ENCODE results near the gene ETV7.

DNA sequence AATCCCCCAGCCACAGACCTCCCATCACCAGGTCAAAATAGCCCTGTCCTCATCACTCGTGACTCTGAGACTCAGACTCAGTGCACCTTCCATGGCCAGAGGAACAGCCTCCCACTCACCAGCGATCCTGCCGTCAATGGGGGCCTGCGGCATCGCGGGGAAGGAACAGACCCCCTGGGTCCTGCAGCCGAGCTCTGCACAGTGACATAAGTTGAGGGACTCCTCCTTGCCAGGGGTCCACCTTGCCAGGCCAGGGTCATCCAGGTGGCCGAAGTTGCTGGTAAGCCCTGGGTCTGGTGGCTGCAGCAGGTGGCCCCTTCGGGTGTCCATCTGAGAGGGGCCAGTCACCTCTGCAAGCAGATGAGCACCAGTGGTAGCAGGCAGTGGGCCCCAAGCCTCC lies 16.3 kb downstream of the ETV7 start:
- no peak for TF ChIP-seq TCF4 (CRISPR knock-in tag; IDR thresholded peaks at IDR 0.05; ENCODE audit: borderline replicate concordance)
- TF ChIP-seq, protein P1, sequence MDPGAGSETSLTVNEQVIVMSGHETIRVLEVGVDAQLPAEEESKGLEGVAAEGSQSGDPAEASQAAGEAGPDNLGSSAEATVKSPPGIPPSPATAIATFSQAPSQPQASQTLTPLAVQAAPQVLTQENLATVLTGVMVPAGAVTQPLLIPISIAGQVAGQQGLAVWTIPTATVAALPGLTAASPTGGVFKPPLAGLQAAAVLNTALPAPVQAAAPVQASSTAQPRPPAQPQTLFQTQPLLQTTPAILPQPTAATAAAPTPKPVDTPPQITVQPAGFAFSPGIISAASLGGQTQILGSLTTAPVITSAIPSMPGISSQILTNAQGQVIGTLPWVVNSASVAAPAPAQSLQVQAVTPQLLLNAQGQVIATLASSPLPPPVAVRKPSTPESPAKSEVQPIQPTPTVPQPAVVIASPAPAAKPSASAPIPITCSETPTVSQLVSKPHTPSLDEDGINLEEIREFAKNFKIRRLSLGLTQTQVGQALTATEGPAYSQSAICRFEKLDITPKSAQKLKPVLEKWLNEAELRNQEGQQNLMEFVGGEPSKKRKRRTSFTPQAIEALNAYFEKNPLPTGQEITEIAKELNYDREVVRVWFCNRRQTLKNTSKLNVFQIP (CRISPR knock-in tag; IDR thresholded peaks at IDR 0.05; ENCODE audit: borderline replicate concordance, low read depth): no peak
- TF ChIP-seq, protein P2, sequence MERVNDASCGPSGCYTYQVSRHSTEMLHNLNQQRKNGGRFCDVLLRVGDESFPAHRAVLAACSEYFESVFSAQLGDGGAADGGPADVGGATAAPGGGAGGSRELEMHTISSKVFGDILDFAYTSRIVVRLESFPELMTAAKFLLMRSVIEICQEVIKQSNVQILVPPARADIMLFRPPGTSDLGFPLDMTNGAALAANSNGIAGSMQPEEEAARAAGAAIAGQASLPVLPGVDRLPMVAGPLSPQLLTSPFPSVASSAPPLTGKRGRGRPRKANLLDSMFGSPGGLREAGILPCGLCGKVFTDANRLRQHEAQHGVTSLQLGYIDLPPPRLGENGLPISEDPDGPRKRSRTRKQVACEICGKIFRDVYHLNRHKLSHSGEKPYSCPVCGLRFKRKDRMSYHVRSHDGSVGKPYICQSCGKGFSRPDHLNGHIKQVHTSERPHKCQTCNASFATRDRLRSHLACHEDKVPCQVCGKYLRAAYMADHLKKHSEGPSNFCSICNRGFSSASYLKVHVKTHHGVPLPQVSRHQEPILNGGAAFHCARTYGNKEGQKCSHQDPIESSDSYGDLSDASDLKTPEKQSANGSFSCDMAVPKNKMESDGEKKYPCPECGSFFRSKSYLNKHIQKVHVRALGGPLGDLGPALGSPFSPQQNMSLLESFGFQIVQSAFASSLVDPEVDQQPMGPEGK (CRISPR knock-in tag; IDR thresholded peaks at IDR 0.05; ENCODE audit: borderline replicate concordance): no peak
- no peak for TF ChIP-seq ZNF565 (CRISPR knock-in tag; conservative IDR thresholded peaks at IDR 0.05; ENCODE audit: low read depth)
- TF ChIP-seq BACH2 (CRISPR knock-in tag; IDR thresholded peaks at IDR 0.05; ENCODE audit: borderline replicate concordance): no peak
- no peak for TF ChIP-seq ISL1 (CRISPR knock-in tag; IDR thresholded peaks at IDR 0.05)
- TF ChIP-seq RARB (CRISPR knock-in tag; IDR thresholded peaks at IDR 0.05): no peak
- TF ChIP-seq, protein P3, sequence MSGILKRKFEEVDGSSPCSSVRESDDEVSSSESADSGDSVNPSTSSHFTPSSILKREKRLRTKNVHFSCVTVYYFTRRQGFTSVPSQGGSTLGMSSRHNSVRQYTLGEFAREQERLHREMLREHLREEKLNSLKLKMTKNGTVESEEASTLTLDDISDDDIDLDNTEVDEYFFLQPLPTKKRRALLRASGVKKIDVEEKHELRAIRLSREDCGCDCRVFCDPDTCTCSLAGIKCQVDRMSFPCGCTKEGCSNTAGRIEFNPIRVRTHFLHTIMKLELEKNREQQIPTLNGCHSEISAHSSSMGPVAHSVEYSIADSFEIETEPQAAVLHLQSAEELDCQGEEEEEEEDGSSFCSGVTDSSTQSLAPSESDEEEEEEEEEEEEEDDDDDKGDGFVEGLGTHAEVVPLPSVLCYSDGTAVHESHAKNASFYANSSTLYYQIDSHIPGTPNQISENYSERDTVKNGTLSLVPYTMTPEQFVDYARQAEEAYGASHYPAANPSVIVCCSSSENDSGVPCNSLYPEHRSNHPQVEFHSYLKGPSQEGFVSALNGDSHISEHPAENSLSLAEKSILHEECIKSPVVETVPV (CRISPR knock-in tag; IDR thresholded peaks at IDR 0.05): no peak
- TF ChIP-seq TOX (CRISPR knock-in tag; IDR thresholded peaks at IDR 0.05; ENCODE audit: borderline replicate concordance): no peak
- TF ChIP-seq ZFP3 (CRISPR knock-in tag; IDR thresholded peaks at IDR 0.05): no peak
